A549 (cell line): ENCODE data around the gene ANKRD37. TPM values are rescaled to one million over a fixed set of nuclear protein-coding genes. Genes with fewer than 3 reads are reported as not detected.

Experiments
- ATAC-seq, 2 experiments: fragments of 200-7000 bp in 1 of 2; fragments of >200 bp in 1 of 2; cut with Nextera tagmentation in 1 of 2; cut with Tn5 transposase in 1 of 2; 3 replicates each; pipeline versions ENCODE4 v1.8.0 to v1.9.1; 2018 to 2020; ENCODE audit warnings: mild to moderate bottlenecking in 1 of 2, moderate library complexity in 1 of 2
- CTCF ChIA-PET: fragments of 300-600 bp; sonication (Branson Sonifier 250); formaldehyde crosslinking; extraction: SDS; loops from one replicate; lab custom pipeline; 2021; ENCODE audit warnings: antibody characterized with exemption, inconsistent platforms; lab: Yijun Ruan, JAX
- POLR2A ChIA-PET: fragments of 350-600 bp; formaldehyde crosslinking; extraction: SDS; loops from one replicate; lab custom pipeline; 2021; ENCODE audit warnings: antibody characterized with exemption, inconsistent platforms; lab: Yijun Ruan, JAX
- DNase-seq, 2 experiments: peaks; one replicate each; pipeline versions ENCODE4 v3.0.0 to v3.0.0-alpha.2; 2011 to 2016; ENCODE audit warnings: low read depth in 1 of 2, low spot score in 1 of 2
- FAIRE-seq: peaks from 2 replicates; lab custom pipeline; 2011; peaks lifted over from hg19 to GRCh38; lab: Jason Lieb, UNC
- H3K27ac ChIP-seq, 2 experiments: fragments of >200 bp; sonication (Bioruptor Twin); formaldehyde crosslinking; 3 replicates each; pipeline ENCODE4 v1.5.1; 2016 to 2017
- H3K4me1 ChIP-seq: fragments of >200 bp; sonication (Bioruptor Twin); formaldehyde crosslinking; 3 replicates; pipeline ENCODE4 v1.6.1; 2016
- H3K4me2 ChIP-seq: fragments of >200 bp; sonication (Bioruptor Twin); formaldehyde crosslinking; 3 replicates; pipeline ENCODE4 v1.6.1; 2016
- H3K4me3 ChIP-seq: fragments of >200 bp; sonication (Bioruptor Twin); formaldehyde crosslinking; 3 replicates; pipeline ENCODE4 v1.5.1; 2016
- H3K9me3 ChIP-seq: fragments of >200 bp; sonication (Bioruptor Twin); formaldehyde crosslinking; 3 replicates; pipeline ENCODE4 v1.6.1; 2016
- BHLHE40 ChIP-seq: IDR thresholded peaks from 2 replicates; pipeline ENCODE4 v1.6.1; 2012; ENCODE audit warnings: low read depth, low read length, inconsistent platforms
- EHF ChIP-seq: fragments of 250-450 bp; sonication (Bioruptor Pico); IDR thresholded peaks from 2 replicates; pipeline ENCODE4 v1.5.0; 2020; ENCODE audit warnings: mild to moderate bottlenecking
- ELK1 ChIP-seq: fragments of 150-350 bp; IDR thresholded peaks from 2 replicates; pipeline ENCODE4 v1.6.1; 2014; ENCODE audit warnings: low read depth, mild to moderate bottlenecking, low read length
- EP300 ChIP-seq, 2 experiments: fragments of >200 bp; sonication (Bioruptor Twin); formaldehyde crosslinking; IDR thresholded peaks; 2 replicates in 1 of 2; 3 replicates in 1 of 2; pipeline ENCODE4 v1.6.1; 2016 to 2017
- ESRRA ChIP-seq: fragments of 150-350 bp; IDR thresholded peaks from 2 replicates; pipeline ENCODE4 v1.6.1; 2014; ENCODE audit warnings: mild to moderate bottlenecking, low read length, borderline replicate concordance
- HDAC2 ChIP-seq: fragments of 200-600 bp; sonication (generic); IDR thresholded peaks from 2 replicates; pipeline ENCODE4 v1.6.1; 2016
- HOXA7 ChIP-seq: fragments of 250-450 bp; sonication (Bioruptor Pico); IDR thresholded peaks from 2 replicates; pipeline ENCODE4 v1.5.0; 2020; ENCODE audit warnings: mild to moderate bottlenecking, moderate library complexity
- KDM1A ChIP-seq: fragments of 200-600 bp; sonication (generic); IDR thresholded peaks from 2 replicates; pipeline ENCODE4 v1.6.1; 2016; ENCODE audit warnings: low read depth, mild to moderate bottlenecking
- MAX ChIP-seq: IDR thresholded peaks from 2 replicates; pipeline ENCODE4 v1.6.1; 2012
- NFE2L2 ChIP-seq: fragments of 150-350 bp; conservative IDR thresholded peaks from 2 replicates; pipeline ENCODE4 v1.6.1; 2014; ENCODE audit warnings: low read length
- NPAS2 ChIP-seq: fragments of 250-450 bp; sonication (Bioruptor Pico); IDR thresholded peaks from 2 replicates; pipeline ENCODE4 v1.8.0; 2022; ENCODE audit warnings: mild to moderate bottlenecking, moderate library complexity, borderline replicate concordance
- NR3C1 ChIP-seq: fragments of >200 bp; sonication (Bioruptor Twin); formaldehyde crosslinking; IDR thresholded peaks from 3 replicates; pipeline ENCODE4 v1.6.1; 2017
- PHF8 ChIP-seq: fragments of 200-600 bp; sonication (generic); IDR thresholded peaks from 2 replicates; pipeline ENCODE4 v1.6.1; 2016; ENCODE audit warnings: low read depth, mild to moderate bottlenecking, antibody characterized with exemption, moderate library complexity, borderline replicate concordance
- RARB ChIP-seq: fragments of 250-450 bp; sonication (Bioruptor Pico); IDR thresholded peaks from 2 replicates; pipeline ENCODE4 v1.8.0; 2021; ENCODE audit warnings: mild to moderate bottlenecking, moderate library complexity
- SMC3 ChIP-seq: fragments of >200 bp; sonication (Bioruptor Twin); formaldehyde crosslinking; IDR thresholded peaks from 3 replicates; pipeline ENCODE4 v1.6.1; 2018; ENCODE audit warnings: inconsistent platforms
- SREBF2 ChIP-seq: fragments of 450-650 bp; IDR thresholded peaks from 2 replicates; pipeline ENCODE4 v1.6.1; 2014; ENCODE audit warnings: mild to moderate bottlenecking, moderate library complexity
- TFCP2L1 ChIP-seq: fragments of 250-450 bp; sonication (Bioruptor Pico); IDR thresholded peaks from 2 replicates; pipeline ENCODE4 v1.5.0; 2021; ENCODE audit warnings: mild to moderate bottlenecking
- ZC3H11A ChIP-seq: fragments of 450-650 bp; IDR thresholded peaks from 2 replicates; pipeline ENCODE4 v1.6.1; 2014; ENCODE audit warnings: antibody characterized with exemption, mild to moderate bottlenecking
- ZFP36 ChIP-seq: fragments of 450-650 bp; IDR thresholded peaks from 2 replicates; pipeline ENCODE4 v1.6.1; 2014; ENCODE audit warnings: borderline replicate concordance; ENCODE audit not compliant: partially characterized antibody
- ZNF302 ChIP-seq: fragments of 250-450 bp; sonication (Bioruptor Pico); IDR thresholded peaks from 2 replicates; pipeline ENCODE4 v1.9.0; 2021; ENCODE audit warnings: inconsistent platforms, mild to moderate bottlenecking, moderate library complexity
- WGBS: methylation state at CpG from one replicate; pipeline ENCODE4 v1.1.6; 2017; ENCODE audit errors: missing lambda C conversion rate; 5-methylcytosine and 5-hydroxymethylcytosine counted together
- polyA plus RNA-seq, 4 experiments: library from polyadenylated mRNA; depleted of rRNA in 3 of 4; stranded (reverse); fragments of >200 nt; fragmentation: RNase III in 1 of 4; extraction: RNeasy Plus Mini Kit Qiagen cat#74134 plus additional on column Dnase treatment in 1 of 4; gene quantifications; 2 replicates in 3 of 4; 3 replicates in 1 of 4; pipeline ENCODE4 v1.2.3, GENCODE V29; 2011 to 2017
- TF ChIP-seq, protein P1 (sequence below): IDR thresholded peaks from 2 replicates; pipeline ENCODE4 v1.6.1; 2012
- TF ChIP-seq, protein P2 (sequence below): fragments of >200 bp; sonication (Bioruptor Twin); formaldehyde crosslinking; IDR thresholded peaks from 2 replicates; pipeline ENCODE4 v1.6.1; 2016
- TF ChIP-seq, protein P3 (sequence below): fragments of 250-450 bp; sonication (Bioruptor Pico); IDR thresholded peaks from 2 replicates; pipeline ENCODE4 v1.5.0; 2021; ENCODE audit warnings: mild to moderate bottlenecking, moderate library complexity, borderline replicate concordance

ANKRD37 gene
- polyA plus RNA-seq, 2 of the 4 experiments (the other 2 are of a cell fraction): 3.5 to 4.1 TPM

DNA sequence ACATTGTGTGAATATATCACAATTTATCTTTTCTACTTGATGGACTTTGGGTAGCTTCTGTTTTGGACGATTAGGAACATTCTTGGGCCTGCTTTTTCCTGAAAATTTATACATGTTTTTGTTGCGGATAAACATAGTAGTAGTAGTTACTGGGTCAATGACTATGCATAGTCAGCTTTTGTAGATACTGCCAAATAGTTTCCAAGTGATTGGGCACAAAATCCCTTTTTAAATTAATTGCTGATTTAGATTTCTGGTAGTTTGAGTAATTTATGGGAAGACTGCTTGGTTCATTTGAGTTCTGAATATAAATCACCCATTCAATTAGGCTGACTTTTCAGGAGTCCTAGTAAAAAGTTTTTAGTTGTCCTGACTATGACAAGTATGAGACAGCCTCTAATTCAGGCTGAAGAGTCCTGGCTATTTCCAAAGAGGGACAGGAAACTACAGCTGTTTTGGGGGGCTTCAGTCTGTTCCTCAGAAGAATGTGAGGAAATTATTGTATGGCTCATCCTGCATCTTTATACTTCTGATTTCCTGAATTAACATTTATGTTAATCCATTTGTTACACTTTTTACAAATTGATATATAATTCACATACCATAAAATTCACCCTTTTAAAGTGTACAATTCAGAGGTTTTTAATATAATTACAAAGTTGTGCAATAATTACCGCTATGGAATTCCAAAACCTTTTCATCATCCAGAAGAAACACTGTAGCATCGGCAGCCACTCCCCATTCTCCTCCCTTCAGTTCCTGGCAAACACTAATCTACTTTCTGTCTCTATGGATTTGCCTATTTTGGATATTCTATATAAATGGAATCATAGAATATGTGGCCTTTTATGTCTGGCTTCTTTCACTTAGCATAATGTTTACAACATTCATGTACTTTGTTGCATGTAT lies 15.1 kb upstream of the ANKRD37 start:
- no peak for ATAC-seq
- Histone ChIP-seq H3K4me1 (no peaks in the 10 kb centered on the region), H3K9me3 (no peaks in the 10 kb centered on the region), H3K4me3 (no peak overlapping the region), H3K4me2 (no peak overlapping the region)
- CTCF ChIA-PET: no interaction called here
- no peak for FAIRE-seq
- no peak for DNase-seq
- no peak for TF ChIP-seq KDM1A
- TF ChIP-seq NPAS2: no peak
- no peak for TF ChIP-seq EHF (CRISPR knock-in tag)
- TF ChIP-seq BHLHE40: no peak
- no peak for TF ChIP-seq EP300 (IDR thresholded peaks at IDR 0.05)
- no peak for TF ChIP-seq RARB (CRISPR knock-in tag)
- TF ChIP-seq ELK1: no peak
- TF ChIP-seq, all 56 proteins: peak for 0
- POLR2A ChIA-PET: no interaction called here
- 46% methylated on average over 4 of the region's 4 CpGs for WGBS
- H3K27ac ChIP-seq: no peak overlapping the region

- TF ChIP-seq TFCP2L1 (no peak), EHF (CRISPR knock-in tag) (no peak), SMC3 (no peak), HOXA7 (CRISPR knock-in tag) (no peak), SREBF2 (no peak), EP300 (IDR thresholded peaks at IDR 0.05) (no peak), ZFP36 (no peak), KDM1A (no peak), ZNF302 (no peak), ESRRA (no peak), MAX (no peak), ZC3H11A (no peak), NR3C1 (no peak), HDAC2 (no peak), NFE2L2 (no peak), PHF8 (no peak), RARB (CRISPR knock-in tag) (no peak)
- TF ChIP-seq, protein P1, sequence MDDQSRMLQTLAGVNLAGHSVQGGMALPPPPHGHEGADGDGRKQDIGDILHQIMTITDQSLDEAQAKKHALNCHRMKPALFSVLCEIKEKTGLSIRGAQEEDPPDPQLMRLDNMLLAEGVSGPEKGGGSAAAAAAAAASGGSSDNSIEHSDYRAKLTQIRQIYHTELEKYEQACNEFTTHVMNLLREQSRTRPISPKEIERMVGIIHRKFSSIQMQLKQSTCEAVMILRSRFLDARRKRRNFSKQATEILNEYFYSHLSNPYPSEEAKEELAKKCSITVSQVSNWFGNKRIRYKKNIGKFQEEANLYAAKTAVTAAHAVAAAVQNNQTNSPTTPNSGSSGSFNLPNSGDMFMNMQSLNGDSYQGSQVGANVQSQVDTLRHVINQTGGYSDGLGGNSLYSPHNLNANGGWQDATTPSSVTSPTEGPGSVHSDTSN: no peak
- TF ChIP-seq, protein P2, sequence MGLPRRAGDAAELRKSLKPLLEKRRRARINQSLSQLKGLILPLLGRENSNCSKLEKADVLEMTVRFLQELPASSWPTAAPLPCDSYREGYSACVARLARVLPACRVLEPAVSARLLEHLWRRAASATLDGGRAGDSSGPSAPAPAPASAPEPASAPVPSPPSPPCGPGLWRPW: no peak
- TF ChIP-seq, protein P3, sequence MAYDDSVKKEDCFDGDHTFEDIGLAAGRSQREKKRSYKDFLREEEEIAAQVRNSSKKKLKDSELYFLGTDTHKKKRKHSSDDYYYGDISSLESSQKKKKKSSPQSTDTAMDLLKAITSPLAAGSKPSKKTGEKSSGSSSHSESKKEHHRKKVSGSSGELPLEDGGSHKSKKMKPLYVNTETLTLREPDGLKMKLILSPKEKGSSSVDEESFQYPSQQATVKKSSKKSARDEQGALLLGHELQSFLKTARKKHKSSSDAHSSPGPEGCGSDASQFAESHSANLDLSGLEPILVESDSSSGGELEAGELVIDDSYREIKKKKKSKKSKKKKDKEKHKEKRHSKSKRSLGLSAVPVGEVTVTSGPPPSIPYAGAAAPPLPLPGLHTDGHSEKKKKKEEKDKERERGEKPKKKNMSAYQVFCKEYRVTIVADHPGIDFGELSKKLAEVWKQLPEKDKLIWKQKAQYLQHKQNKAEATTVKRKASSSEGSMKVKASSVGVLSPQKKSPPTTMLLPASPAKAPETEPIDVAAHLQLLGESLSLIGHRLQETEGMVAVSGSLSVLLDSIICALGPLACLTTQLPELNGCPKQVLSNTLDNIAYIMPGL (CRISPR knock-in tag): no peak
- TF ChIP-seq, all 56 proteins: peak for 0
- FAIRE-seq: no peak
- Histone ChIP-seq H3K4me3 (no peak overlapping the region), H3K4me1 (no peaks in the 10 kb centered on the region), H3K27ac (no peak overlapping the region), H3K4me2 (no peak overlapping the region), H3K9me3 (no peaks in the 10 kb centered on the region)
- ChIA-PET POLR2A (no interaction called here), CTCF (no interaction called here)
- no peak for ATAC-seq
- no peak for DNase-seq
These were observed 13.9 kb upstream of the ANKRD37 start for GRCh38 chr4:185382754-185383153.
